Stimulated activated naive CD4-positive, alpha-beta T cell treated with Interleukin-2 at 50 U/mL for 16 hours (primary cell): Measurements from ENCODE around the gene RFK.
"Not testable (repeated sequence)": the region's sequence is repeated elsewhere in the genome, so short reads cannot be mapped to it uniquely, and the experiment has no call there.

Experiments used
- DNase-seq: peaks from one replicate; lab custom pipeline; 2025; lab: John Stamatoyannopoulos, UW

The RFK gene

DNA sequence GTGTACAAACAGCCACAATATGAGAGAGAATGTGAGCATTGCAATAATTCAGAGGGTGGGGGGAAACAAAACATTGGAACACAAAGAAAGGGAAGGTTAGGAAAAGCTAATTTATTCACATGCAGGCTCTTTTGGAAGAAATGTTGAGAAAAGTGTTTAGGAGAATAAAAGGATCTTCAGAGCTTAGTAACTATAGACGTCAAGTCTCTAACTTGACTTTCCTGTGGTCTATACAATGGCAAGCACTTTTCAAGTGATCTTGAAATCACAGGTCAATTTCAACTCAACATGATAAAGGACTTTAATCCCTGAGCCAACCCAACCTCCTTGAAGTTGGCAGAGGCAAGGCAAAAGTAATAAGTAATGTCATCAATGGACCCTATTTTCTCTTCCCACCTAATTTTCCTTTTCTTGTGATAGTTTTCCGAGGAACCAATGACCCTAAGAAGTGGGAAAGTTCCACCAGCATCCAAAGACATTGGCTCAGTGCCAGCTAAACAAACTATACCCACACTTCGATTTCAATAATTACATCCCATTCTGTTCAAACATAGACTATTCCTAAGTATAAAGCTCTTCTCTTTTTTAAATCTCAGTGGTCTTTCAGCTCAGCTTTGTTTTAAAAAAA is 23.7 kb downstream of the RFK start:
- DNase-seq: no peak

DNA sequence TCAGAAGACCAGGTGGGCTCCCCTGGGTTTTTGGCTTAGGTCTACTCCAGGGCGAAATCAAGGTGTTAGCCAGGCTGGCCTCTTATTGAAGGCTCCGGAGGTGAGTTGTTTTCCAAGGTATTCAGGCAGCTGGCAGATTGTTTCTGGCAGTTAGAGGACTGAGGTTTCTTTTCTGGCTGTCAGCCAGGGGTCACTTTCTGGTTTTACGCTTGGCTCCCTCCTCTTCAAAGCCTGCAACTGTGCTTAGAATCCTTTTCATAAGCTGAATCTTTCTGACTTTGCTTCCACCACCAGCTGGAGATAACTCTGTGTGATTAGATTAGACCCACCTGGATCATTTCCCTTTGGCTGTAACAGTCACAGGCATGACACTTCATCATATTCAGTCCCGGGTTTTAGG is 24.6 kb downstream of the RFK start:
- no peak for DNase-seq

DNA sequence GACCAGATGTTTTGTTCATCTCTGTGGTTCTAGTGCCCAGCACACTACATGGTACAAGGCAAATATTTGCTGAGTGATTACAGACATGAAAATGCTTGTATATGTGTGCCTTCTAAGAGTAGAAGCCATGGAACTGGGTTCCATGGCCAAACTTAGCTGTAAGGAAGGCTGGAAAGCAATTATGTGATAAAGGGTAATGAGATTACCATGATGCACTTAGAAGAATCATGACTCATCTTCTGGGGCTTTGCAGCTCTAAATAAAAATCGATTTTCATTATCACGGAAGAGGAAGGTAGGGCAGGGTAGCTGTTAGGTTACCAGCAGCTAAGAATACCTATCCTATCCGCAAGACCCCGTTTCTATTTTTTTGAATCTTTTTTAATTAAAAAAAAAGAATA is 28.0 kb downstream of the RFK start:
- no peak for DNase-seq

DNA sequence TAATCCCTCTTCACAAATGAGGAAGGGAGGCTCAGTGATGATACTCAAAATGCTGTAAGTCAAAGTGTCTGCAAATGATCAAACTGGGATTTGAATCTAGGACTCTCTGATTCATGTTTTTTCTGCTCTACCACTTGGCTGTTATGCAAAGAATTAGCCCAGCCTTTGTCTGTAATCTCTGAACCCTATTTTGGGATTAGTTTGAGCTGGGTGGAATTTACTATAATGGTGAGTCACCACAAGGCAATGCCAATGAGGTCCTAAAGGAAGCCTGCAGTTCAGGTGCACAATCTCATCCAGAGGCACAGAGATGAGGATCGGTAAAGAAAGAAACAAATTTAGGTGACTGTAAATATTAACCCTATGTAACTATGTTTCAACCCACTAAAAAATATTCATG is 29.2 kb downstream of the RFK start:
- no peak for DNase-seq

DNA sequence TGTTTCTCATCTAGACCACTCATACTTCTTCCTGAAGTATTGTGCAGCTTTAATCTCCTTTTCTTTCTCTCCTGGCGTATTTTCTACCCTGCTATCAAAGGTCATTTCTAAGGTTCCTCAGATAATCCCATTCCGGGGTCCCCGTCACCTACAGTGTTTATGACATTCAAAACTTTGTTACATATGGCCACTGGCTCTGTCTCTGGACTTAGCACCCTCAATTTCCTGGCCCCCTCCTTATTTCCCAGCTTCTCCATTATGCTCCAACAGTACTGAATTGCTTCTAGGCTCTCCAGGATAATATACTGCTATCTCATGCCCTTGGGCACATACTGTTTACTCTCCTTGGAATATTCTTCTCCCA is 31.2 kb downstream of the RFK start:
- DNase-seq: no peak

DNA sequence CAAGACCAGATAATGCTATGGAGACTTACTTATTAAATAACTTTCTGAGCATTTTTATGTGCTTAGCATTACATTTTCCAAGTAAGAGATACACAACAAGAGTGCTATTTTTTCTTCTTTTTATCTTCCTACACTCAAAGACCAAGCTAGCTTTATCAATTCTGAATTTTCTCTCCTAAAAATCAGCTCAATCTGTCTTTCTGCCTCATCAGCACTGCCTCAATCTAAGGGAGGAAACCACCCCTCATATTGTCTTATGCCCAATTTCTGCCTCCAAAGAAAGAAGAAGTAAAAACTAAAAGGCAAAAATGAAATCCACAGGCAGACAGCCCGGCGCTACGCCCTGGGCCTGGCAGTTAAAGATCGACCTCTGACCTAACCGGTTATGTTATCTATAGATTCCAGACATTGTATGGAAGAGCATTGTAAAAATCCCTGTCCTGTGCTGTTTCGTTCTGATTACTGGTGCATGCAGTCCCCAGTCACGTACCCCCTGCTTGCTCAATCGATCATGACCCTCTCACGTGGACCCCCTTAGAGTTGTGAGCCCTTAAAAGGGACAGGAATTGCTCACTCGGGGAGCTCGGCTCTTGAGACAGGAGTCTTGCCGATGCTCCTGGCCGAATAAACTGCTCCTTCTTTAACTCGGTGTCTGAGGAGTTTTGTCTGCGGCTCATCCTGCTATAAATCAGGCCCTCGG is 31.7 kb downstream of the RFK start:
- DNase-seq: not testable (repeated sequence)

DNA sequence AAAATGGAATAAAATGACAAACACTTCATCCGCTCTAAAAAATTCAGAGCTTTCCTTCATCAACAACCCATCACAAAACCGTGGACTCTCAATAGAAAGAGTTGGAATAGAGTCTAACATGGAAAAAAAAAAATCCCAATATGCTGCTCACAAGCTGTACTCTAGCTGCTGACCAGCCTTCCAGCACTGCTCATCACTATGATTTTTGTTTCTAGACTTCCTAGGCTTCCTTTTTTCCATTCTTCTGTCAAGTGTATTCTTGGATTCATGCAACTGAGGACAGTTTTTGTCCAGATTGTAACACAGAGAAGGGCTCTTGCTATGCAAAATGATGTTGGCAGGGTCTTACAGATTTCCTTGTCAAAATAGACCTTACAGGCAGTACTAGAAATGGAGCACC is 34.5 kb downstream of the RFK start:
- DNase-seq: no peak

DNA sequence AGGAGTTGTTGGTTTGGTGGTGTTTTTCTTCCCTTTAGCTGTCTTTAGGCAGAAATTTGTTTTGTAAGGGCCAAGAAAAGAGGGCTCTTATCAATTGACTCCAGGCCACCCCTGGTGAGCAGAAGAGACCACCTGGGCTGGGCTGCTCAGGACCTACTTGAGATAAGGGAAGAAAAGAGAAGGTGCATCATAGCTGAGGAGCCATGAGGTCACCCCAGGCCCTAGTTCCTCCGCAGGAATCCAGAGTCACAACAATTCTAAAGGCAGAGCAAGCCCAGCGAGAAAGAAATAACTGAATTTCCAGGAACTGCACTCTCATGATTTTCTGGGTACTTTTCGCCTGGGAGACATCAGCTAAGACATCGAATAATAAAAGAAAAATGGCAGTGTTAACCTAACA is 34.9 kb downstream of the RFK start:
- DNase-seq: no peak

DNA sequence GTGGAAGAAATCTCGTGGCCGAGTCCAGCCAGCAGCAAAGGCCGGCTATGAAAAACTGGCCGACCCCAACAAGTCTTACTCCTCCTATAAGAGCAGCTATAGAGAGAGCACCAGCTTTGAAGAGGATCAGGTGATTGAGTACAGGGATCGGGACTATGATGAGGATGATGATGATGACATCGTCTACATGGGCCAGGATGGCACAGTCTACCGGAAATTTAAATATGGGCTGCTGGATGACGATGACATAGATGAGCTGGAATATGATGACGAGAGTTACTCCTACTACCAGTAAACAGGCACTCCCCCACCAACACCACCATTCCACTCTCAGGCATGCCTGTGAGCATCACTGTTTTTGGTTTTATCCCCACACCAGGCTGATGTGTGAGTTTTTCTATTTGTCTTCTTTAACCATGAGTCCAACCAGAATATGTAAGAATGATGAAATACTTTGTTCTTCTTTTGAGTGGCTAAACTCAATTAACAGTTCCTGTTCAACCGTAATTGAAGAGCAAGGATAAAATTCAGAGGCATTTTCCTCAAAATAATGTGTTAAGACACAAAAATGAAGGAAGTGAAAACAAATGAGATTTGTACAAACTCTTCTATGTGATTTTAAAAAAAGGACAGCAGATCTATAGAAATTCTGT is 35.5 kb downstream of the RFK start:
- DNase-seq: no peak

DNA sequence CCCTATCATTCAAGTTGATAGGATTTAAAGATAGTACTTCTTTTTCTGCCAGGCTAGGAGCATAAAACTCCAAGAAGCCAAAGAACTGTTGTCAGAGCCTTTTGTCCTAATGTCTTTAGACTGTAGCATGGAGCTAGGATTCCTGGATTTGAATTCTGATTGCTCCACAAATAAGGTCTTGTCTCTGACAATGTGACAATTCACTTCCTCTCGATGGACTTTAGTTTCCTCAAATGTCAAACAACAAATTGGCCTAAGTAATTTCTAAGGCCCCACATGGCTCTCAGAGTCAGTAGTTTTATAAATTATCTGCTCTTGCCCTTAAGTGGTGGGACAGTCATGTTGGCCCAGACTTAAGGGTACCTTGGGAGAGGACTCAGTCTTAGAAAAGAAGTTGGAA is 36.7 kb downstream of the RFK start:
- DNase-seq: no peak

DNA sequence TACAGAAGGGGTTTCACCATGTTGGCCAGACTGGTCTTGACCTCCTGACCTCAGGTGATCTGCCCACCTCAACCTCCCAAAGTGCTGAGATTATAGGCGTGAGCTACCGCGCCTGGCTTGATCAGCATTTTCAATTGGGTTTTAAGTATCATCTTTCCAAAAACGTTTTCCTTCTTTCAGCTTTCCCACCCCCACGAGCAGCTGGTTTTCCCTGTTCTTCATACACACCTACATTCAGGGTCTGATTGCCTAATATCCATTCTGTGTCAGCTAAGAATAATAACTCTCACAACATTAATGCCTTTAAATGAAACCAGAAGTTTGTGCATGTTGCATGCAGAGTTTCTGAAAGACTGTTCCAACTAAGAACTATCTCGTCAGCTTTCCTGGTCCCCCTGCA is 38.3 kb downstream of the RFK start:
- no peak for DNase-seq

DNA sequence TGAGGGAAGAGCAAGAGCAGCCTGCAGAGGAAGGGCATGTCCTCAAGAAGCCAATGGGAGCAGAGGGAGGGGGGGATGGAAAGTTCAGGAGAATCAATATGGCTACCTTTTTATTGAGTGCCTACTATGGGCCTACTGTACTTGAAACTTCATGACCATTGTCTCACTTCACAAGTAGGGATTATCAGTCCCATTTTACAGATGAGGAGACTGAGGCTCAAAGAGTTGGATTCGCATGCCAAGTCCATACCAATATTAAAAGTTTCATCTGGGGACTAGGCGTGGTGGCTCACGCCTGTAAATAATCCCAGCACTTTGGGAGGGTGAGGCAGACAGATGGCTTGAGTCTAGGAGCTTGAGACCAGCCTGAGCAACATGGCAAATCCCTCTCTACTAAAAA is 40.0 kb downstream of the RFK start:
- no peak for DNase-seq

DNA sequence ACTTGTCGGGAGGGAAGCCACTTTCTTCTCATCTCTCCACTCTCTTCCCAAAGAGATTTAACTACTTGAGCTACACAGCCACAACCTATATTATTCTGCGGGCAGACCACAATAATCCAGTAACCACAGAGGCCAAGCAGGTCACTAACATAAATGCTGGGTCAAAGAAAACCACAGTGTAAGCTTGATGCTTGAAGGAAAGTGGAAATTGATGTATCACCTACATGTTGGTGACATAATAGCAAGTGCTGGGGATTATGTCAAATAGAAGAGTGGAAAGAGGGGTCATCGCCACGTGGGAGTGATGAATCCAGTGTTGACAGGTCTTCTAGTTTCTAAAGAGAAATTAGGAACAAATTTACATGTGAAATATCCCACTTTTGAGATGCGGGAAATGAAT is 40.9 kb downstream of the RFK start:
- DNase-seq: no peak

DNA sequence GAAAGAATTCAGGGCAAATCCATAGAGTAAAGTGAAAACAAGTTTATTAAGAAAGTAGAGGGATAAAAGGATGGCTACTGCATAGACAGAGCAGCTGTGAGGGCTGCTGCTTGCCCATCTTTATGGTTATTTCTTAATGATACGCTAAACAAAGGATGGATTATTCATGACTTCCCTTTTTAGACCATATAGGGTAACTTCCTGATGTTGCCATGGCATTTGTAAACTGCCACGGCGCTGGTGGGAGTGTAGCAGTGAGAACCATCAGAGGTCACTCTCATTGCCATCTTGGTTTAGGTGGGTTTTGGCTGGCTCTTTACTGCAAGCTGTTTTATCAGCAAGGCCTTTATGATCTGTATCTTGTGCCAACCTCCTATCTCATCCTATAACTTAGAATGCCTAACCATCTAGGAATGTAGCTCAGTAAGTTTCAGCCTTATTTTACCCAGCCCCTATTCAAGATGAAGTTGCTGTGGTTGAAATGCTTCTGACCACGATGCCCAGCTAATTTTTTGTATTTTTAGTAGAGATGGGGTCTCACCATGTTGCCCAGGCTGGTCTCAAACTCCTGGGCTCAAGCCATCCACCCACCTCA is 42.1 kb downstream of the RFK start:
- no peak for DNase-seq

DNA sequence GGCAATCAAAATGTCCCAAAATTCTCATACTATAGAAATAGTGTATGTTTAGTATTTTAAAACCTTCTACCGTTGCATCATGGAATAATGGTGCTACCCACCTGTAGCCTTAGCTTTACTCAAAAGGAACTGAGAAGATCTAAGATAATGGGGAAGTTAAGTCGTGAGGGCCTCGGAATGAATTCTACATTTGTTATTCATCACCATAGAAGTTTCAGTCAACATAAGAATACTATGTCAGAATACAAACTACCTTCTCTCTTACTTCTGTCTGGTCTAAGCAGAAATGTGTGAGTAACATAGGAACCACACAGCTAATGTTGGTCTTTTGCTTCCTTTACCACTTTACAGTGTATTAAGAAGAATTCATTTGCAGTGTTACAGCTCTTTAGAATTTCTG is 43.2 kb downstream of the RFK start:
- no peak for DNase-seq

DNA sequence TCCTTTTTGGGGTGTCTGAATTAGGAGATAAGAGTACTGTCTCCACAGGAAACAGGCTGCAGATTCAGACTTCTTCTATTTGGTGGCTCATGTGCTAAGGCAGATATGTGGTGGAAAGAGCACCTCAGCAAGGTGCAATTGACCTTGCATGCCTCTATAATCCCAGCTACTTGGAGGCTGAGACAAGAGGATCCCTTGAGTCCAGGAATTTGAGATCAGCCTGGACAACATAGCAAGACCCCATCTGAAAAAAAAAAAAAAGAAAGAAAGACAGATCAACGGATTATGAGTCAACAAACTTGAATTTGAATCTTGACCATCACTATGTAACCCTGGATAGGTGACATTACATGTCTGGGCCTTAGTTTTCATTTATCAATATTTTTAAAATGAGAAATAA is 44.4 kb downstream of the RFK start:
- no peak for DNase-seq

DNA sequence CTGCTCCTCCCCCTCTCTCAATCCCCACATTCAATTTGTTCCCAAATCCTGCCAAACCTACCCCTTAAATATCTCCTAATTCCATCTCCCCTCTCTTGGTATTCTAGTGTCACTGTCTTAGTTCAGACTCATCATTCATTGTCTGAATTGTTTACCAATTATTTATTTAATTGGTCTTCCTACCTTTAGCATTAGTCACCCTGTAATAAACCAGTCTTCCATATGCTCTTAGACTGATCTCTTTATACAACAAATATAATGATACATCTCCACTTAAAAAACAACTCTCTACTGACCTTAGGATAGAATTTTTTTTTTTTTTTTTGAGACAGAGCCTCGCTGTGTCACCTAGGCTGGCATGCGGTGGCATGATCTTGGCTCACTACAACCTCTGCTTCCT is 51.4 kb downstream of the RFK start:
- DNase-seq: no peak

DNA sequence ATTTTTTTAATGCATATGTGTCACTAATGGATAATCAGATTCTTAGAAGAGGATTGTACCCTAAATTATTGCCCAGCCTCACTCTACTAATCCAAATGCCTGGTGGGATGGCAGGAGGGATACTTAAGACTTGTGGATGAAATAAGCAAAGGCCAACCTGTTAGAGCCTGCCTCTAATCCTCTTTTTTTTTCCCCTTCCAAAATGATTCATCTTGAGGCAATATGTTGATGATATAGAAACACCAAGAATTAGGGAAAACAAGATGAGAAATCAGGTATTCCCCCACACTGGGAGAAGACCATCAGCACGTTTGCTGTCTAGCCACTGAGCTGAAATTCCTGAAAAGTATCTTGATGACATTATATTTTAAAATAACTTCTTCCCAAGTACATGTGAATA is 52.0 kb downstream of the RFK start:
- DNase-seq: no peak

DNA sequence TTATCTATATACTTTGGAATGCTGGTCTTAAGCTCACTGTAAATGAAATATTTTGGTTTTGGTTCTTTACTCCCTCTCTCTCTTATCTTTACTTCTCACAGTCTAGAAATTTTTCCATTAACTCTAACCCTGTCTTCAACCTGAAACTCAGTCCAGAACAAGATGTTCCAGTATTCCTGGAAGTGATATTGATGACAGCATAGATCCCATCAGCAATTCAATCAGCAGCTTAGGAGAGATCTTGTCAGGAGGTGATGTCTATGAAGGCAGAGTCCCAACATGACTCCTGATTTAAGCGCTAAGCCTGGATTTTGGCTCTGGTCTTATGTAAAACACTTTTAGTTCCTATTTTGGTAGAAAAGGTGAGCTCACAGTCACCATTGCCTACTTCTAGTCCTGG is 52.6 kb downstream of the RFK start:
- no peak for DNase-seq

DNA sequence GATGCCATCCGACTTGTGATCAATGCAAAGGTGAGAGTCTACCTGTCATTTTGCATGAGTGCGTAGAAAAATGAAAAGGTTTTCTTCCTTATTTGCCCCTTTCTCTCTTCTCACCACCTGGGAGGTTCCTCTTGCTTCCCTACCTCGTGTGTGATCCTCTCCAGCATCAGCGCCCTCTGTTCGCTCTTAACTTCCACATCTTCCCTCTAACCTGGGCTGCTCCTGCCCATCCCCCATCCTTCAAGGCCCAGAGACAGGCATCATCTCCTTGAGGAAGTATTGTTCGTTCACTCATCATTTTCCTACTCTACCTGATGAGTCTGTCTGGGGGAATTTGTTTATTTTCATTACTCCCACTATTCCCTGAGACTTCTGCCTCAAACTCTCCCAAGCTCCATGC is 55.8 kb downstream of the RFK start:
- DNase-seq: no peak

DNA sequence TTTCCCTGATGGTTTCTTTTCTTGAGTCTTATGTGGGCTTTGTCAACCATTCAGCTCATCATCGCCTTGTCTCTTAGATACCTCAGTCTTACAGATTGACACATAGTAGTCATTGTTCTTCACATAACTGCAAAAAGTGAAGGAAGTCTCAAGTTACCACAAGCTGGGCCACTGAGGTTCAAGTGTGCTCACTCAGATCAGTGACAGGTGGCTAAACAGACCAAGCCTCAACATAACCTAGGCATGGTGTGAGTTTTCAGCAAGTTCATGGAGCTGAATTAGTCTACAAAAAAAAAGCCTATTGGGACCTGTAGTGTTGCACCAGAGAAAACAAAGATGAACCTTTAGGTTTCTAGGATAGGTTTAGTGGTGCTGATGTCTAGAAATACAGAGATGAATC is 58.2 kb downstream of the RFK start:
- no peak for DNase-seq
